ENCODE results near the gene KCNG2. TPM values are rescaled to one million over a fixed set of nuclear protein-coding genes. Genes with fewer than 3 reads are reported as not detected.

The KCNG2 gene
- total and polyA plus RNA-seq, 2 of the 4 experiments (the other 2 are of a cell fraction), result not detected

DNA sequence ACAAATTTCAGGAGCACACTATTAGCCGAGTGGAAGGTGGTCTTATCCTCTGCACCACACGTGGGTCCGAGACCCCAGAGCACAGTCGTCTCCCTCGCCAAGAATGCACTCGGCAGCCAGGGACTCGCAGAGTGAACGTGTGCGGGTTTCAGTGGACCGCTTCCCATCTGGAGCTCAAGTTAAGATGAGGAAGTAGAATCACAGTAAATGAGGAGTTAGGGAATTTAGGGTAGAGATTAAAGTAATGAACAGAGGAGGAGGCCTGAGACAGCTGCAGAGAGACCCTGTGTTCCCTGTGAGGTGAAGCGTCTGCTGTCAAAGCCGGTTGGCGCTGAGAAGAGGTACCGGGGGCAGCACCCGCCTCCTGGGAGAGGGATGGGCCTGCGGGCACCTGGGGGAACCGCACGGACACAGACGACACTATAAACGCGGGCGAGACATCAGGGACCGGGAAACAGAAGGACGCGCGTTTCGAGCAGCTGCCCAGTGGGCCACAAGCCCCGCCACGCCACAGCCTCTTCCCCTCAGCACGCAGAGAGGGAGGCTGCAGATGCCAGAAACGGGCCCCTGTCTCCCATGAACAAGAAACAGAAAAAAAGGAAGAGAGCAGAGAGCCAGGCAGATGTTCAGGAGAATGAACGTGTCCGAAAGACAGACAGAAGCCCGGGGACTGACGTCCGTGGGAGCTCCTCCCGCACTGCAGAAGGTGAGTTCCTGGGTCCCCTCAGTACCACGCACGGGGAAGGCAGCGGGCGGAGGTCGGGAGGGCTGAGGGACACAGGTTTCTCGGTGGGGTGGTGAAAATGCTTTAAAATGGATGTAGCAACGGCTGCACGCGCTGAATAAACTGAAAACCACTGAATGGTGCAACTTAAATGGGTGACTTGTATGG lies 5.4 kb upstream of the KCNG2 start (continued):
- TF ChIP-seq RFX5 (IDR thresholded peaks at IDR 0.05; ENCODE audit: low read depth, low read length) (no peak), NFE2L2 (IDR thresholded peaks at IDR 0.05; ENCODE audit: low read depth, low read length) (no peak), MAFK (IDR thresholded peaks at IDR 0.05; ENCODE audit: low read depth, low read length) (no peak)

DNA sequence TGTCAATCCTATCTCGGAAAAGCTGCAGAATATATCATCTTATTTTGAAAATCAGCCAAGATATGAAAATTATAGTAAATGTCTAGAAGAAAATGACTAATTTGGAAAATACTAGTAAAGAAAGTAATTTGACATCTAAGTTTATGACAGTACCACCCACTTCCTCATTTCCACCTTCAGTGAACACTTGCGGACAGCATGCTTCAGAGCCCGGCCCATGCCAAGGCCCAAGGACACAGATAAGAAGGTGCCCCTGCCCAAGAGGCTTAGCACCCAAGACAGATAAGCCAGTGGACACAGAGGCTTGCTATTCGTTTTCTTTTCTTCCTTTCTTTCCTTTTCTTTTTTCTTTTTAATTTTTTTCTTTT lies 4.8 kb upstream of the KCNG2 start:
- Histone ChIP-seq H3K4me3 (ENCODE audit: insufficient read depth, low read depth, low read length) (no peak overlapping the region), H2AFZ (replicated peaks; ENCODE audit: low read length, poor library complexity) (no peak overlapping the region), H4K5ac (ENCODE audit: low read depth, low read length) (no peak overlapping the region), H2BK120ac (ENCODE audit: low read depth, low read length) (peak overlapping the region; percentile 46; the same call in 1 of the 2 replicates), H3K36me3 (ENCODE audit: control insufficient read depth, insufficient read depth, low read length) (no peaks in the 10 kb centered on the region), H3K14ac (replicated peaks; ENCODE audit: low read depth, low read length) (no peak overlapping the region), H2BK5ac (ENCODE audit: low read depth, low read length, poor library complexity, severe bottlenecking) (no peak overlapping the region), H3K79me1 (ENCODE audit: low read depth in 1 of 2, low read length in 2 of 2) (no peaks in the 10 kb centered on the region), H2BK20ac (ENCODE audit: low read depth, low read length) (peak overlapping the region; percentile 27), H3K23ac (ENCODE audit: low read depth, low read length) (no peak overlapping the region), H4K8ac (ENCODE audit: low read depth in 2 of 2, low read length in 2 of 2) (no peak overlapping the region), H2AK9ac (replicated peaks; ENCODE audit: low read depth, low read length, poor library complexity) (no peak overlapping the region), H3K9me3 (ENCODE audit: control insufficient read depth, insufficient read depth, low read length) (no peaks in the 10 kb centered on the region), H3K18ac (ENCODE audit: low read depth, low read length) (no peak overlapping the region; the same call in 1 of the 2 replicates), H3K4ac (ENCODE audit: low read depth, low read length) (no peak overlapping the region), H3K4me2 (ENCODE audit: low read depth, low read length) (no peak overlapping the region), H4K91ac (ENCODE audit: insufficient read depth, low read depth, low read length) (peak overlapping the region; percentile 56; the same call in 1 of the 2 replicates), H2AK5ac (ENCODE audit: low read depth, low read length) (peak overlapping the region; percentile 5; the same call in 1 of the 2 replicates), H3K4me1 (ENCODE audit: control insufficient read depth, insufficient read depth, low read length) (peaks cover 19% of the 10 kb centered on the region), H3K9ac (ENCODE audit: low read depth, low read length) (no peak overlapping the region), H3K27ac (ENCODE audit: insufficient read depth, low read length) (no peak overlapping the region), H3K27me3 (ENCODE audit: control insufficient read depth, insufficient read depth, low read length) (peaks cover 17% of the 10 kb centered on the region), H3K9me1 (ENCODE audit: insufficient read depth, low read length) (peaks cover 17% of the 10 kb centered on the region), H3K56ac (ENCODE audit: extremely low read depth, insufficient read depth, low read length) (no peak overlapping the region), H4K20me1 (ENCODE audit: insufficient read depth, low read length) (peaks cover 4% of the 10 kb centered on the region; the same call in 1 of the 2 replicates), H2BK15ac (ENCODE audit: low read depth, low read length) (no peak overlapping the region; the same call in 2 of the 3 replicates)
- no CpG with 5 or more reads among the region's 4 CpGs for WGBS, 2 experiments (ENCODE audit: extremely low coverage in 2 of 2, insufficient read length in 1 of 2)
- in situ Hi-C loops (cut with MboI; ENCODE audit: low sequenced_read_pairs), result no loop called here
- intact Hi-C loops (cut with micrococcal nuclease), result loop anchor here (5.0 kb wide), 1 partner anchor 354 kb away; no protein-coding TSS in a partner anchor
- ChIA-PET CTCF (no interaction called here), POLR2A (ENCODE audit: unreplicated experiment) (no interaction called here)
- BruUV-seq (replicated peaks), result no TSS peak
- no peak for ATAC-seq (ENCODE audit: low read depth)
- DNase-seq, result no peak
- dilution Hi-C loops (cut with HindIII; ENCODE audit: low sequenced_read_pairs, unreplicated experiment), result no loop called here
- no peak for TF ChIP-seq CEBPB (IDR thresholded peaks at IDR 0.05; ENCODE audit: low read depth, low read length)
- TF ChIP-seq RCOR1 (IDR thresholded peaks at IDR 0.05; ENCODE audit: insufficient replicate concordance, low read length), result no peak
- no peak for TF ChIP-seq RAD21 (IDR thresholded peaks at IDR 0.05; ENCODE audit: low read length)
- TF ChIP-seq, protein P1, sequence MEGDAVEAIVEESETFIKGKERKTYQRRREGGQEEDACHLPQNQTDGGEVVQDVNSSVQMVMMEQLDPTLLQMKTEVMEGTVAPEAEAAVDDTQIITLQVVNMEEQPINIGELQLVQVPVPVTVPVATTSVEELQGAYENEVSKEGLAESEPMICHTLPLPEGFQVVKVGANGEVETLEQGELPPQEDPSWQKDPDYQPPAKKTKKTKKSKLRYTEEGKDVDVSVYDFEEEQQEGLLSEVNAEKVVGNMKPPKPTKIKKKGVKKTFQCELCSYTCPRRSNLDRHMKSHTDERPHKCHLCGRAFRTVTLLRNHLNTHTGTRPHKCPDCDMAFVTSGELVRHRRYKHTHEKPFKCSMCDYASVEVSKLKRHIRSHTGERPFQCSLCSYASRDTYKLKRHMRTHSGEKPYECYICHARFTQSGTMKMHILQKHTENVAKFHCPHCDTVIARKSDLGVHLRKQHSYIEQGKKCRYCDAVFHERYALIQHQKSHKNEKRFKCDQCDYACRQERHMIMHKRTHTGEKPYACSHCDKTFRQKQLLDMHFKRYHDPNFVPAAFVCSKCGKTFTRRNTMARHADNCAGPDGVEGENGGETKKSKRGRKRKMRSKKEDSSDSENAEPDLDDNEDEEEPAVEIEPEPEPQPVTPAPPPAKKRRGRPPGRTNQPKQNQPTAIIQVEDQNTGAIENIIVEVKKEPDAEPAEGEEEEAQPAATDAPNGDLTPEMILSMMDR (conservative IDR thresholded peaks at IDR 0.05; ENCODE audit: low read depth, low read length), result no peak
- TF ChIP-seq MAFK (IDR thresholded peaks at IDR 0.05; ENCODE audit: low read depth, low read length), result no peak
- no peak for TF ChIP-seq RFX5 (IDR thresholded peaks at IDR 0.05; ENCODE audit: low read depth, low read length)
- TF ChIP-seq BHLHE40 (IDR thresholded peaks at IDR 0.05; ENCODE audit: low read depth, low read length), result no peak
- TF ChIP-seq MAZ (IDR thresholded peaks at IDR 0.05; ENCODE audit: borderline replicate concordance, low read depth, low read length), result no peak
- TF ChIP-seq, protein P2, sequence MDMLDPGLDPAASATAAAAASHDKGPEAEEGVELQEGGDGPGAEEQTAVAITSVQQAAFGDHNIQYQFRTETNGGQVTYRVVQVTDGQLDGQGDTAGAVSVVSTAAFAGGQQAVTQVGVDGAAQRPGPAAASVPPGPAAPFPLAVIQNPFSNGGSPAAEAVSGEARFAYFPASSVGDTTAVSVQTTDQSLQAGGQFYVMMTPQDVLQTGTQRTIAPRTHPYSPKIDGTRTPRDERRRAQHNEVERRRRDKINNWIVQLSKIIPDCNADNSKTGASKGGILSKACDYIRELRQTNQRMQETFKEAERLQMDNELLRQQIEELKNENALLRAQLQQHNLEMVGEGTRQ (IDR thresholded peaks at IDR 0.05; ENCODE audit: low read depth, low read length), result no peak
- TF ChIP-seq, protein P3, sequence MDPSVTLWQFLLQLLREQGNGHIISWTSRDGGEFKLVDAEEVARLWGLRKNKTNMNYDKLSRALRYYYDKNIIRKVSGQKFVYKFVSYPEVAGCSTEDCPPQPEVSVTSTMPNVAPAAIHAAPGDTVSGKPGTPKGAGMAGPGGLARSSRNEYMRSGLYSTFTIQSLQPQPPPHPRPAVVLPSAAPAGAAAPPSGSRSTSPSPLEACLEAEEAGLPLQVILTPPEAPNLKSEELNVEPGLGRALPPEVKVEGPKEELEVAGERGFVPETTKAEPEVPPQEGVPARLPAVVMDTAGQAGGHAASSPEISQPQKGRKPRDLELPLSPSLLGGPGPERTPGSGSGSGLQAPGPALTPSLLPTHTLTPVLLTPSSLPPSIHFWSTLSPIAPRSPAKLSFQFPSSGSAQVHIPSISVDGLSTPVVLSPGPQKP (IDR thresholded peaks at IDR 0.05; ENCODE audit: borderline replicate concordance, low read depth, low read length), result no peak

Measured in IMR-90 (cell line).